Fibroblast of skin of back (primary cell): ENCODE results near the gene TTYH2.
"Not testable (repeated sequence)": the region's sequence is repeated elsewhere in the genome, so short reads cannot be mapped to it uniquely, and the experiment has no call there.

Source experiments
- DNase-seq: peaks from one replicate; pipeline ENCODE4 v3.0.0-alpha.2; 2013

Gene TTYH2

GRCh38 chr17:74267987-74268499 is 54.7 kb downstream of the TTYH2 start:
- DNase-seq = no peak

- DNase-seq = no peak
Measured at GRCh38 chr17:74268558-74268957, 55.2 kb downstream of the TTYH2 start.

- no peak for DNase-seq
Measured at GRCh38 chr17:74270333-74270732, 57.0 kb downstream of the TTYH2 start.

- DNase-seq = no peak
Measured at GRCh38 chr17:74271281-74271680, 57.9 kb downstream of the TTYH2 start.

GRCh38 chr17:74271901-74272561 is 58.7 kb downstream of the TTYH2 start:
- no peak for DNase-seq

- no peak for DNase-seq
Measured at GRCh38 chr17:74272731-74273201, 59.4 kb downstream of the TTYH2 start.

- DNase-seq = no peak
Measured at GRCh38 chr17:74274060-74274708, 60.8 kb downstream of the TTYH2 start, which contains the start of gene DNAI2. Gene DNAI2, plus strand, starts transcription at chr17:74274234. Its CDS starts 7,584 bp downstream, at chr17:74281818.

GRCh38 chr17:74274709-74275340 is 61.5 kb downstream of the TTYH2 start:
- no peak for DNase-seq

- peak; percentile 27 for DNase-seq
Measured at GRCh38 chr17:74276051-74276476, 62.7 kb downstream of the TTYH2 start.

GRCh38 chr17:74276541-74277009 is 63.2 kb downstream of the TTYH2 start:
- DNase-seq = no peak

GRCh38 chr17:74277935-74278334 is 64.6 kb downstream of the TTYH2 start:
- DNase-seq = no peak

- DNase-seq = not testable (repeated sequence)
Measured at GRCh38 chr17:74279617-74280016, 66.2 kb downstream of the TTYH2 start.

- DNase-seq = no peak
Measured at GRCh38 chr17:74280093-74280513, 66.7 kb downstream of the TTYH2 start.

- DNase-seq = no peak
Measured at GRCh38 chr17:74281799-74282198, 68.4 kb downstream of the TTYH2 start.

GRCh38 chr17:74282274-74282586 is 68.9 kb downstream of the TTYH2 start:
- DNase-seq = not testable (repeated sequence)

GRCh38 chr17:74282587-74283370 is 69.4 kb downstream of the TTYH2 start:
- no peak for DNase-seq

- no peak for DNase-seq
Measured at GRCh38 chr17:74283371-74283673, 70.0 kb downstream of the TTYH2 start.

- DNase-seq = no peak
Measured at GRCh38 chr17:74287031-74287602, 73.7 kb downstream of the TTYH2 start.

- no peak for DNase-seq
Measured at GRCh38 chr17:74288785-74289184, 75.4 kb downstream of the TTYH2 start.

- no peak for DNase-seq
Measured at GRCh38 chr17:74289688-74290087, 76.3 kb downstream of the TTYH2 start.

GRCh38 chr17:74290340-74290739 is 77.0 kb downstream of the TTYH2 start:
- DNase-seq = no peak

- no peak for DNase-seq
Measured at GRCh38 chr17:74292495-74292894, 79.1 kb downstream of the TTYH2 start.
